ENCODE measurements around the gene PLA2G4E. TPM values are rescaled to one million over a fixed set of nuclear protein-coding genes. Genes with fewer than 3 reads are reported as not detected.

The PLA2G4E gene
- total RNA-seq, 4 donors from 2014 or later: not detected

DNA sequence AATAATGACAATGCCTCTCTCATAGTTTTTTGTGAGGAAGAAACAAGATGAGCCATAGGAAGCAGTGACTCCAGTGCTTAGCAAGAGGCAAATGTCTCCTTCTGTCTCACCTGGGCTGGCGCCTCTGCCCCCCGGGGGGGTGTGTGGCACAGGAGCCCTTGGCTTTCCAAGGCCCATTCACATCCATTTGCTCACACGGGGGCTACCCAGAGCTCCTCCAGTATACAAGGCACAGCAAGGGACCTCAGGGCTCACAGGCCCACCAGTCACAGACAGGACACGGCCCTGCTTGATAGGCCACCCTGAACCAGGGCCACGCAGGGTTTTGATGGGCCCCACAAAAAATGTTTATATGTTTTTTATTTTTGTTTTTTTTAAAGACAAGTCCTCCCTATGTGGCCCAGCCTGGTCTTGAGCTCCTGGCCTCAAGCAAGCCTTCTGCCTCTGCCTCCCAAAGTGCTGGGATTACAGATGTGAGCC lies 26.6 kb downstream of the PLA2G4E start:
- Histone ChIP-seq H3K27me3 (no peaks in the 10 kb centered on the region), H3K27ac (no peak overlapping the region), H3K4me1 (no peaks in the 10 kb centered on the region), H3K4me3 (replicated peaks in 1 of 3) (no peak overlapping the region), H3K9me3 (no peaks in the 10 kb centered on the region), H3K36me3 (no peaks in the 10 kb centered on the region)
- 78 to 84% methylated on average over 5 of the region's 5 CpGs for WGBS, 2 donors
- intact Hi-C loops (cut with DNase I): loop anchor here (10.0 kb wide), 1 partner anchor 141 kb away; no protein-coding TSS in a partner anchor
- no peak for TF ChIP-seq POLR2A (IDR thresholded peaks at IDR 0.05)
- TF ChIP-seq, protein P1, sequence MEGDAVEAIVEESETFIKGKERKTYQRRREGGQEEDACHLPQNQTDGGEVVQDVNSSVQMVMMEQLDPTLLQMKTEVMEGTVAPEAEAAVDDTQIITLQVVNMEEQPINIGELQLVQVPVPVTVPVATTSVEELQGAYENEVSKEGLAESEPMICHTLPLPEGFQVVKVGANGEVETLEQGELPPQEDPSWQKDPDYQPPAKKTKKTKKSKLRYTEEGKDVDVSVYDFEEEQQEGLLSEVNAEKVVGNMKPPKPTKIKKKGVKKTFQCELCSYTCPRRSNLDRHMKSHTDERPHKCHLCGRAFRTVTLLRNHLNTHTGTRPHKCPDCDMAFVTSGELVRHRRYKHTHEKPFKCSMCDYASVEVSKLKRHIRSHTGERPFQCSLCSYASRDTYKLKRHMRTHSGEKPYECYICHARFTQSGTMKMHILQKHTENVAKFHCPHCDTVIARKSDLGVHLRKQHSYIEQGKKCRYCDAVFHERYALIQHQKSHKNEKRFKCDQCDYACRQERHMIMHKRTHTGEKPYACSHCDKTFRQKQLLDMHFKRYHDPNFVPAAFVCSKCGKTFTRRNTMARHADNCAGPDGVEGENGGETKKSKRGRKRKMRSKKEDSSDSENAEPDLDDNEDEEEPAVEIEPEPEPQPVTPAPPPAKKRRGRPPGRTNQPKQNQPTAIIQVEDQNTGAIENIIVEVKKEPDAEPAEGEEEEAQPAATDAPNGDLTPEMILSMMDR (IDR thresholded peaks at IDR 0.05): no peak
- DNase-seq: no peak

- no peak for DNase-seq
- intact Hi-C loops (cut with DNase I): loop anchor here (10.0 kb wide), 1 partner anchor 141 kb away; no protein-coding TSS in a partner anchor
These were observed 27.2 kb downstream of the PLA2G4E start for GRCh38 chr15:41993472-41994170.

DNA sequence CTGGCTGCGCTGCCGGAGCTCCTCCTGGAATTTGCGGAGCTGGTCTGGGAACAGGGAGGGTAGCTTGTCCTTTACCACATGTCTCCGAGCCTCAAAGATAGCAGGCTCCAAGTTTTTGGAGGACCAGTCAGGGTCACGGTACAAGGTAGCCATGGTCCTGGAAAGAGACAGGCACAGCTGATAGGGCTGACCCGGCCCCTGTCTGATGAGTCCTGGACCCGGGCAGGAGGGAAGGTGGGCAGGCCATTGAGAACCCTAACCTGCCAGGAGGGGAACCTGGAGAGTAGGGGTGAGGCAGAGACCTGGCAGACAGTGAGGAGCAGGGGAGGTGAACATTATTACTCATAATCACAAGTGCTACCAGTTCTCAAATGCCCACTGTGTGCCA lies 28.0 kb downstream of the PLA2G4E start:
- intact Hi-C loops (cut with DNase I): loop anchor here (10.0 kb wide), 1 partner anchor 142 kb away; no protein-coding TSS in a partner anchor
- DNase-seq: no peak
- H3K27me3 ChIP-seq: no peaks in the 10 kb centered on the region

More at GRCh38 chr15:41993472-41994170, 27.2 kb downstream of the PLA2G4E start:
- Histone ChIP-seq H3K27ac (no peak overlapping the region), H3K27me3 (no peaks in the 10 kb centered on the region), H3K36me3 (no peaks in the 10 kb centered on the region), H3K4me1 (no peaks in the 10 kb centered on the region), H3K4me3 (replicated peaks in 1 of 3) (no peak overlapping the region), H3K9me3 (no peaks in the 10 kb centered on the region)
- WGBS, 2 donors: 74 to 82% methylated on average over 11 of the region's 11 CpGs
- no peak for TF ChIP-seq POLR2A (IDR thresholded peaks at IDR 0.05)
- TF ChIP-seq, protein P1 (IDR thresholded peaks at IDR 0.05): no peak

GRCh38 chr15:41992151-41992802 lies 28.6 kb downstream of the PLA2G4E start:
- H3K4me3 ChIP-seq (replicated peaks in 1 of 3): no peak overlapping the region
- intact Hi-C loops (cut with DNase I): loop anchor here (10.0 kb wide), 1 partner anchor 143 kb away; no protein-coding TSS in a partner anchor
- 92 to 94% methylated on average over 15 to 18 of the region's 18 CpGs for whole genome bisulfite sequencing, 2 donors
- H3K4me1 ChIP-seq: no peaks in the 10 kb centered on the region
- no peak for TF ChIP-seq POLR2A (IDR thresholded peaks at IDR 0.05)
- TF ChIP-seq, protein P1 (IDR thresholded peaks at IDR 0.05): no peak
- H3K9me3 ChIP-seq: no peaks in the 10 kb centered on the region
- no peaks in the 10 kb centered on the region for H3K27me3 ChIP-seq
- DNase-seq: no peak
- H3K36me3 ChIP-seq: no peaks in the 10 kb centered on the region
- H3K27ac ChIP-seq: no peak overlapping the region

More for the DNA sequence above, 28.0 kb downstream of the PLA2G4E start:
- Histone ChIP-seq H3K27ac (no peak overlapping the region), H3K4me1 (no peaks in the 10 kb centered on the region), H3K9me3 (no peaks in the 10 kb centered on the region), H3K4me3 (replicated peaks in 1 of 3) (no peak overlapping the region), H3K36me3 (no peaks in the 10 kb centered on the region)
- TF ChIP-seq POLR2A (IDR thresholded peaks at IDR 0.05): no peak
- TF ChIP-seq, protein P1 (IDR thresholded peaks at IDR 0.05): no peak
- 90 to 93% methylated on average over 7 of the region's 7 CpGs for WGBS, 2 donors

DNA sequence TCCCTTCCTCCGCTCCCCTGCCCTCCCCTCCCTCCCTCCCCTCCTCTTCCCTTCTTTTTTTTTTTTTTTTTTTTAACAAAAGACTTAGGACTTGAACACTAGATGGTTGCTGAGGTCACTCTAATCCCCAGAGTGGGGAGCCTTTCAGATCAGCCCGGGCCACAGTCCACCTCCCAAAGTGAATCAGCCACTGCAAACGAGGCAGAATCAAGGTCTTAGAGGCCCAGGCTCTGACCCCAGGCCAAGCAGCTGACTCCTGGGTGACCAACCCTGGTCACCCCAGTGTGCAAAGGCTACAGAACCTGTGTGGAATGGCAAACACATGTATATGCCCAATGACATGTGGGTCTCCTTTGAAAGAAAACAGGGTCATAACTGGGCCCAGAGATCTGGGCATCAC lies 30.2 kb downstream of the PLA2G4E start:
- Histone ChIP-seq H3K9me3 (no peaks in the 10 kb centered on the region), H3K27me3 (no peaks in the 10 kb centered on the region), H3K36me3 (no peaks in the 10 kb centered on the region), H3K27ac (no peak overlapping the region), H3K4me1 (peaks cover 5 to 7% of the 10 kb centered on the region in 2 donors), H3K4me3 (replicated peaks in 1 of 3) (no peak overlapping the region)
- 67 to 69% methylated on average over 3 of the region's 3 CpGs for WGBS, 2 donors
- DNase-seq: no peak
- intact Hi-C loops (cut with DNase I): loop anchor here (10.0 kb wide), 1 partner anchor 144 kb away; no protein-coding TSS in a partner anchor
- TF ChIP-seq POLR2A (IDR thresholded peaks at IDR 0.05): no peak
- TF ChIP-seq, protein P1 (IDR thresholded peaks at IDR 0.05): no peak
